ENCODE measurements around the gene COL6A5. TPM values are rescaled to one million over a fixed set of nuclear protein-coding genes. Genes with fewer than 3 reads are reported as not detected.
"Not testable (repeated sequence)": the region's sequence is repeated elsewhere in the genome, so short reads cannot be mapped to it uniquely, and the experiment has no call there.

The COL6A5 gene, protein sequence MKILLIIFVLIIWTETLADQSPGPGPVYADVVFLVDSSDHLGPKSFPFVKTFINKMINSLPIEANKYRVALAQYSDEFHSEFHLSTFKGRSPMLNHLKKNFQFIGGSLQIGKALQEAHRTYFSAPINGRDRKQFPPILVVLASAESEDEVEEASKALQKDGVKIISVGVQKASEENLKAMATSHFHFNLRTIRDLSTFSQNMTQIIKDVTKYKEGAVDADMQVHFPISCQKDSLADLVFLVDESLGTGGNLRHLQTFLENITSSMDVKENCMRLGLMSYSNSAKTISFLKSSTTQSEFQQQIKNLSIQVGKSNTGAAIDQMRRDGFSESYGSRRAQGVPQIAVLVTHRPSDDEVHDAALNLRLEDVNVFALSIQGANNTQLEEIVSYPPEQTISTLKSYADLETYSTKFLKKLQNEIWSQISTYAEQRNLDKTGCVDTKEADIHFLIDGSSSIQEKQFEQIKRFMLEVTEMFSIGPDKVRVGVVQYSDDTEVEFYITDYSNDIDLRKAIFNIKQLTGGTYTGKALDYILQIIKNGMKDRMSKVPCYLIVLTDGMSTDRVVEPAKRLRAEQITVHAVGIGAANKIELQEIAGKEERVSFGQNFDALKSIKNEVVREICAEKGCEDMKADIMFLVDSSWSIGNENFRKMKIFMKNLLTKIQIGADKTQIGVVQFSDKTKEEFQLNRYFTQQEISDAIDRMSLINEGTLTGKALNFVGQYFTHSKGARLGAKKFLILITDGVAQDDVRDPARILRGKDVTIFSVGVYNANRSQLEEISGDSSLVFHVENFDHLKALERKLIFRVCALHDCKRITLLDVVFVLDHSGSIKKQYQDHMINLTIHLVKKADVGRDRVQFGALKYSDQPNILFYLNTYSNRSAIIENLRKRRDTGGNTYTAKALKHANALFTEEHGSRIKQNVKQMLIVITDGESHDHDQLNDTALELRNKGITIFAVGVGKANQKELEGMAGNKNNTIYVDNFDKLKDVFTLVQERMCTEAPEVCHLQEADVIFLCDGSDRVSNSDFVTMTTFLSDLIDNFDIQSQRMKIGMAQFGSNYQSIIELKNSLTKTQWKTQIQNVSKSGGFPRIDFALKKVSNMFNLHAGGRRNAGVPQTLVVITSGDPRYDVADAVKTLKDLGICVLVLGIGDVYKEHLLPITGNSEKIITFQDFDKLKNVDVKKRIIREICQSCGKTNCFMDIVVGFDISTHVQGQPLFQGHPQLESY (N-terminal part only)
- not detected for total RNA-seq

- Mint-ChIP-seq H3K27me3 (peaks cover 49% of the 10 kb centered on the region), H3K36me3 (ENCODE audit: low read depth) (no peaks in the 10 kb centered on the region), H3K4me1 (no peaks in the 10 kb centered on the region), H3K4me3 (no peak within 1 kb of the TSS), H3K27ac (no peak within 1 kb of the TSS), H3K9me3 (no peaks in the 10 kb centered on the region)
- ATAC-seq (replicated peaks): no peak
Measured at GRCh38 chr3:130345487-130346079, at the start of gene COL6A5. TSS of gene COL6A5 (plus strand) at chr3:130345672. CDS start at chr3:130373639, 27,967 bp downstream.

- Mint-ChIP-seq H3K27me3 (peaks cover 6% of the 10 kb centered on the region), H3K4me1 (no peaks in the 10 kb centered on the region), H3K4me3 (no peak overlapping the region), H3K9me3 (no peaks in the 10 kb centered on the region), H3K27ac (no peak overlapping the region), H3K36me3 (ENCODE audit: low read depth) (no peaks in the 10 kb centered on the region)
- ATAC-seq (replicated peaks): no peak
Measured at GRCh38 chr3:130299531-130299930, 45.9 kb upstream of the COL6A5 start.

DNA sequence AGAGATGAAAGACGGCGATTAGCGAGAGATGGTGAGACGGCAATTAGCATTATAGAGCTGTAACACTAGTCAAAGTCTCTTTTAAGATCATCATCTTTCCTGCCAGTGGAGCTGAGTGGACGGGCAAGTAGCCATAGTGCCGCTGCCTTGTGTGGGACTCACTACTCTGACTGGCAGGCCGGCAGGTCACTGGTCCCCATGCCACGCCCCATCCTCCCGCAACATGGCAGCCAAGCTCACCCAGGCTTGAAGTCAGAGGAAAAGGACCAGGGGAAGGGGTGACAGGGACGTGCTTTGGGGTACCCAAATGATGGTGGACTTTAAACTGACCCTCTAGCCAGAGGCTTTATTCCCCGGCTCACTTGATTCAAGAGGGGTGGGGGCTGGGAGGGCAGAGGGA lies 44.6 kb upstream of the COL6A5 start:
- Mint-ChIP-seq H3K27ac (no peak overlapping the region), H3K36me3 (ENCODE audit: low read depth) (no peaks in the 10 kb centered on the region), H3K4me3 (no peak overlapping the region), H3K27me3 (peaks cover 5% of the 10 kb centered on the region), H3K9me3 (no peaks in the 10 kb centered on the region), H3K4me1 (no peaks in the 10 kb centered on the region)
- no peak for ATAC-seq (replicated peaks)

GRCh38 chr3:130310109-130310508 lies 35.4 kb upstream of the COL6A5 start:
- no peak overlapping the region for H3K4me3 Mint-ChIP-seq
- no peak overlapping the region for H3K27ac Mint-ChIP-seq
- H3K27me3 Mint-ChIP-seq: peaks cover 33% of the 10 kb centered on the region
- no peaks in the 10 kb centered on the region for H3K9me3 Mint-ChIP-seq
- no peak for ATAC-seq (replicated peaks)
- H3K36me3 Mint-ChIP-seq (ENCODE audit: low read depth): no peaks in the 10 kb centered on the region
- H3K4me1 Mint-ChIP-seq: no peaks in the 10 kb centered on the region

DNA sequence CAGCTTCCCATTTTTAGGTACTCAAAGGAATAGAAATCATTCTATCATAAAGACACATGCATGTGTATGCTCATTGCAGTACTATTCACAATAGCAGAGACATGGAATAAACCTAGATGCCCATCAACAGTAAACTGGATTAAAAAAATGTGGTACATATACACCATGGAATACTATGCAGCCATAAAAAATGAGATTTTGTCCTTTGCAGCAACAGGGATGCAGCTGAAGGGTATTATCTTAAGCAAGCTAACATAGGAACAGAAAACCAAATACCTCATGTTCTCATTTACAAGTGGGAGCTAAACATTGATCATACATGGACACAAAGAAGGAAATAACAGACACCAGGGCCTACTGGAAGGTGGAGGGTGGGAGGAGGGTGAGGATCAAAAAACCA lies 33.1 kb upstream of the COL6A5 start:
- Mint-ChIP-seq H3K27me3 (peaks cover 28% of the 10 kb centered on the region), H3K27ac (no peak overlapping the region), H3K9me3 (no peaks in the 10 kb centered on the region), H3K4me3 (no peak overlapping the region), H3K36me3 (ENCODE audit: low read depth) (no peaks in the 10 kb centered on the region), H3K4me1 (no peaks in the 10 kb centered on the region)
- ATAC-seq (replicated peaks): no peak

DNA sequence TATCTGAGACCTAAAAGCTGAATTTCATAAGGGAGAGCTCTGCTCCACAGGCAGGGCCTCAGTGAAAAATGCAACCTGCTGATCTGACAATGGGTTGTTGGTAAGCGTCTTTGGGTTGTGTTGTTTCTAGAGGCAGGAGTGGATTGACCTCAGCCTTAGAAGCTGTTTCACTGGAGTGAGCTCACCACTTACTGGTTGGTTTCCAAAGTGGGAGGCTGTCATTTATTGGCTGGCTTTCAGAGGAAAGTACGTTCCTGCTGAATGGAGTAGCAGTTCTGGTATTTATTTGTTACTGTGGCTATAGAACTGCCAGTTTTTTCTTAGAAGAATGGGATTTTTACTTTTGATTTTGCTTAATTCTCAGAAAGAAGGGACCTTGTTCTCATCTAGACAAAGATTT lies 29.3 kb upstream of the COL6A5 start:
- Mint-ChIP-seq H3K4me1 (no peaks in the 10 kb centered on the region), H3K36me3 (ENCODE audit: low read depth) (no peaks in the 10 kb centered on the region), H3K27ac (no peak overlapping the region), H3K4me3 (no peak overlapping the region), H3K27me3 (peaks cover 23% of the 10 kb centered on the region), H3K9me3 (no peaks in the 10 kb centered on the region)
- ATAC-seq (replicated peaks): no peak

DNA sequence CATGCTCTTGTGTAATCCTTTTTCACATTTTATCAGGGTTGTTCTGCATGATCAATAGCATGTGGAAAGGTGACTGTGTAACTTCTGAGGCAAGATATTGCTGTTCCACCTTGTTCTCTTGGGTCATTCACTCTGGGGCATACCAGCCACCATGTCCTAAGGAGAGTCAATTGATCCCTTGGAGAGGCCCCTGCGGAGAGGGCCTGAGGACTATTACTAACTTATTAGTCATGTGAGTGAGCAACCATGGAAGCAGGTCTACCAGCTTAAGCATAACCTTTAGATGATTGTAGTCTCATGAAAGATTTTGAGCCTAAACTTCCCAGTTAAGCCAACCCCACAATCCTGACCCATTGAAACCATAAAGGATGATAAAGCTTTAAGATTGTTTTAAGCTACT lies 22.0 kb upstream of the COL6A5 start:
- H3K4me3 Mint-ChIP-seq: no peak overlapping the region
- ATAC-seq (replicated peaks): no peak
- H3K27ac Mint-ChIP-seq: no peak overlapping the region
- peaks cover 25% of the 10 kb centered on the region for H3K27me3 Mint-ChIP-seq
- no peaks in the 10 kb centered on the region for H3K9me3 Mint-ChIP-seq
- no peaks in the 10 kb centered on the region for H3K36me3 Mint-ChIP-seq (ENCODE audit: low read depth)
- H3K4me1 Mint-ChIP-seq: no peaks in the 10 kb centered on the region

- ATAC-seq (replicated peaks): no peak
- Mint-ChIP-seq H3K36me3 (ENCODE audit: low read depth) (no peaks in the 10 kb centered on the region), H3K27ac (no peak overlapping the region), H3K9me3 (peaks cover 7% of the 10 kb centered on the region), H3K4me3 (no peak overlapping the region), H3K4me1 (no peaks in the 10 kb centered on the region), H3K27me3 (peaks cover 28% of the 10 kb centered on the region)
Measured at GRCh38 chr3:130340766-130341165, 4.7 kb upstream of the COL6A5 start.

DNA sequence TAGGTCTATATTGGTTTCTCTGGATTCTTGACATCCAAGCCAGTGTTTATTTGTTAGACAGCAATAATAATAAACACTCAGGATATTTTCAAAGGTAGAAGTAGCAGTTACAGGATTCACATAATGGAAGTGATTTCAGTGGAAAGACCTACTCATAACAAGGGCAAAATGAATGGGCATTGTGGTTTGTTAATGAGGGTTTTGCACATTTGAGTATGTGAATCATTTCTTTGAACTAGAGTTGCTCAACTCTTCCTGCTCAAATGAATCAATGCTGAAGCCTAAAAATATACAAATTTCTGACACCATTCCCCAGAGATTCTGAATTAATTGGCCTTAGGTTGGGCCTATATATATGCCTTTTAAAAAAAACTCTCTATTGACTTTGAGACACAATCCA lies 4.1 kb upstream of the COL6A5 start:
- Mint-ChIP-seq H3K27ac (no peak overlapping the region), H3K27me3 (peaks cover 30% of the 10 kb centered on the region), H3K4me1 (no peaks in the 10 kb centered on the region), H3K9me3 (peaks cover 7% of the 10 kb centered on the region), H3K4me3 (no peak overlapping the region), H3K36me3 (ENCODE audit: low read depth) (no peaks in the 10 kb centered on the region)
- peak; percentile 65 for ATAC-seq (replicated peaks)

DNA sequence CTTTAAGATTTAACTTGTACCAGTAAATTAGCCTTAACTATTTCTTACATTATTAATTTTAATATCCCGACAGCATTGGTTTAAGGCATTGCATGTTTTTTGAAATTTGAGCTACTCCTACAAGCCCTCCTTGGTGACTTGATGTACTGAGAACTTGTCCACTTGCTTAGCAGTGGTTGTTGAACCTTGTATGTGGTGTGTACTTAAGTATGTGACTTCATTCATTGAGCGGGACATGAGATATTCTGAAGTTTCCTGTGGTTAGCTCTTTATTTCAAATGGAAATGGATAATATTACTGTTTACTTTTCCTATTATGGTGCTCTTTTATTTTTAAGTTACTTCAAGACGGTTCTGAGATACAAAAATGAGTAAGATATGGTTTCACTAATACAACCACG lies 3.6 kb upstream of the COL6A5 start:
- H3K36me3 Mint-ChIP-seq (ENCODE audit: low read depth): no peaks in the 10 kb centered on the region
- H3K27me3 Mint-ChIP-seq: peaks cover 33% of the 10 kb centered on the region
- peak; percentile 34 for ATAC-seq (replicated peaks)
- no peak overlapping the region for H3K4me3 Mint-ChIP-seq
- peaks cover 7% of the 10 kb centered on the region for H3K9me3 Mint-ChIP-seq
- no peaks in the 10 kb centered on the region for H3K4me1 Mint-ChIP-seq
- no peak overlapping the region for H3K27ac Mint-ChIP-seq

- Mint-ChIP-seq H3K36me3 (ENCODE audit: low read depth) (no peaks in the 10 kb centered on the region), H3K27me3 (peaks cover 40% of the 10 kb centered on the region), H3K4me3 (no peak overlapping the region), H3K9me3 (peaks cover 4% of the 10 kb centered on the region), H3K27ac (no peak overlapping the region), H3K4me1 (no peaks in the 10 kb centered on the region)
- no peak for ATAC-seq (replicated peaks)
Measured at GRCh38 chr3:130342821-130343661, 2.4 kb upstream of the COL6A5 start.

DNA sequence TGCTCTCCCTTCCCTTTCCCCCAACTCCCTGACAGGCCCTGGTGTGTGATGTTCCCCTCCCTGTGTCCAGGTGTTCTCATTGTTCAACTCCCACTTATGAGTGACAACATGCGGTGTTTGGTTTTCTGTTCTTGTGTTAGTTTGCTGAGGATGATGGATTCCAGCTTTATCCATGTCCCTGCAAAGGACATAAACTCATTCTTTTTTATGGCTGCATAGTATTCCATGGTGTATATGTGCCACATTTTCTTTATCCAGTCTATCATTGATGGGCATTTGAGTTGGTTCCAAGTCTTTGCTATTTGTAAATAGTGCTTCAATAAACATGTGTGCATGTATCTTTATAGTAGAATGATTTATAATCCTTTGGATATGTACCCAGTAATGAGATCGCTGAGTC lies 2.8 kb downstream of the COL6A5 start:
- H3K27me3 Mint-ChIP-seq: peaks cover 39% of the 10 kb centered on the region
- not testable (repeated sequence) for H3K4me1 Mint-ChIP-seq; H3K4me3 Mint-ChIP-seq; H3K9me3 Mint-ChIP-seq; ATAC-seq (replicated peaks); H3K27ac Mint-ChIP-seq; H3K36me3 Mint-ChIP-seq (ENCODE audit: low read depth)

GRCh38 chr3:130354430-130354829 lies 9.0 kb downstream of the COL6A5 start:
- H3K36me3 Mint-ChIP-seq (ENCODE audit: low read depth): no peaks in the 10 kb centered on the region
- peaks cover 7% of the 10 kb centered on the region for H3K27me3 Mint-ChIP-seq
- H3K4me3 Mint-ChIP-seq: no peak overlapping the region
- H3K9me3 Mint-ChIP-seq: no peaks in the 10 kb centered on the region
- ATAC-seq (replicated peaks): no peak
- no peaks in the 10 kb centered on the region for H3K4me1 Mint-ChIP-seq
- no peak overlapping the region for H3K27ac Mint-ChIP-seq

All from activated T-helper 17 cell treated with anti-CD3 and anti-CD28 coated beads, Interleukin-2, amount 50 U/mL, for 72 hours (primary cell).